ENCODE measurements around the gene DOCK9. TPM values are rescaled to one million over a fixed set of nuclear protein-coding genes. Genes with fewer than 3 reads are reported as not detected.

DOCK9 gene
- total and polyA plus RNA-seq, 2 experiments from 2014 or later: 8.5 to 57.7 TPM

DNA sequence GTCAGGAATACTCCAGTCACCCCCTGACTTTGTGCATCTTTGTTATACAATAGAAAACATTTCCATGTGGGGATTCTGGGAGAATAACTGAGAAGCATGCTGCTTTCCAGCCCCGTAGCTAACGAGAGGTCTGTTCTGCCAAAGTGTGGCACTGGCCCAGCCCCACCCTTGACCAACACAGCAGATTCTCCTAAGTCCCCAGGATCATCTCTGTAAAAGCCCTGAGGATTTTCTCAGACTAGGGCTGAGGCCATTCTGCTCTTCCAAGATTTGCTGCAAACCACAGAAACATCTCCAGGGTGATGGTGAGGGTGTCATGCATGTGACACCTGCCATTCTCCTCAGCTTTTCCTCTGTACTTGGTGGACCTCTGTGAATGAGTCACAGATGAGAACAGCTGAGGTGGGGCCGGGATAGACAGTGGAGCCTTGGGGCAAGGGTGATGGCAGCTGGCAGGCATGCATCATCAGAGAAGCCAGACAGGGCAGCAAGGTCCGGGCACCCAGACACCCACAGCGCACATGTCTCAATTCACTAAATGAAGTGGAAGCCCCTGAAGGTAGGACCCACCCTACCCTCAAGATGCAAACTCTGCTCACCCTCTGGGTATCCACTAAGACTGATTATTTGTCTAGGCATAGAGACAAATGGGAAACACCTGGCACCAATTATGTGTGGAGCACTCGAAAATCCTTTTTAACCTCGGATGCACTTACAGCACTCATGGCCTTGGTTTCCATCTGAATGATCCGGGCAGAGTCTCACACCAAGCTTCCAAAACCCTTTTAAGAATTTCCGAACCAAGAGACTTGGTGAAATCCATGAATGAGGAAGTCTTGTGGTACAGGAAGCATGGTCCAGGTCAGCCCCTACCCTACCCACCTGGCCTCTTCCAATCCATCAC, 20.1 kb upstream of the DOCK9 start:
- H3K27me3 ChIP-seq (ENCODE audit: insufficient read depth): no peaks in the 10 kb centered on the region
- 0 out of 2 replicates have a peak, but pooled peaks cover 6% of the 10 kb centered on the region for H3K9me2 ChIP-seq (ENCODE audit: insufficient read depth)
- H3K27ac ChIP-seq (ENCODE audit: low read depth): no peak overlapping the region
- no peaks in the 10 kb centered on the region for H3F3A ChIP-seq (replicated peaks; ENCODE audit: low read depth)
- no peak overlapping the region for H2AFZ ChIP-seq
- no peaks in the 10 kb centered on the region for H3K9me3 Mint-ChIP-seq
- DNase-seq (ENCODE audit: low spot score) (no peak), ATAC-seq (no peak)
- H3K4me2 ChIP-seq: no peak overlapping the region
- no peak overlapping the region for H3K4me3 ChIP-seq
- peaks cover 41% of the 10 kb centered on the region for H3K4me1 Mint-ChIP-seq
- no peaks in the 10 kb centered on the region for H3K79me2 ChIP-seq (replicated peaks; ENCODE audit: insufficient read depth)
- no peaks in the 10 kb centered on the region for H4K20me1 ChIP-seq (replicated peaks; ENCODE audit: insufficient read depth)
- H3K36me3 Mint-ChIP-seq (ENCODE audit: low read depth): no peaks in the 10 kb centered on the region
- H3K4me3 Mint-ChIP-seq: no peak overlapping the region
- H3K27me3 Mint-ChIP-seq (ENCODE audit: insufficient read depth, low read depth, poor library complexity): no peaks in the 10 kb centered on the region
- no peak overlapping the region for H3K27ac Mint-ChIP-seq
- H3K4me1 ChIP-seq (ENCODE audit: insufficient read depth): peaks cover 38% of the 10 kb centered on the region
- TF ChIP-seq ZNF114 (CRISPR knock-in tag; IDR thresholded peaks at IDR 0.05) (no peak), POLR2AphosphoS5 (IDR thresholded peaks at IDR 0.05; ENCODE audit: low read depth) (no peak), REST (IDR thresholded peaks at IDR 0.05; ENCODE audit: unreplicated experiment) (no peak), STAT1 (IDR thresholded peaks at IDR 0.05; ENCODE audit: unreplicated experiment) (no peak), EZH2 (IDR thresholded peaks at IDR 0.05; ENCODE audit: low read depth, unreplicated experiment) (no peak), NANOG (IDR thresholded peaks at IDR 0.05; ENCODE audit: borderline replicate concordance) (no peak), CREB1 (CRISPR knock-in tag; IDR thresholded peaks at IDR 0.05; ENCODE audit: low read depth) (no peak), JUNB (IDR thresholded peaks at IDR 0.05; ENCODE audit: unreplicated experiment) (no peak), ZNF331 (CRISPR knock-in tag; IDR thresholded peaks at IDR 0.05; ENCODE audit: low read depth) (no peak)
- TF ChIP-seq, protein P1, sequence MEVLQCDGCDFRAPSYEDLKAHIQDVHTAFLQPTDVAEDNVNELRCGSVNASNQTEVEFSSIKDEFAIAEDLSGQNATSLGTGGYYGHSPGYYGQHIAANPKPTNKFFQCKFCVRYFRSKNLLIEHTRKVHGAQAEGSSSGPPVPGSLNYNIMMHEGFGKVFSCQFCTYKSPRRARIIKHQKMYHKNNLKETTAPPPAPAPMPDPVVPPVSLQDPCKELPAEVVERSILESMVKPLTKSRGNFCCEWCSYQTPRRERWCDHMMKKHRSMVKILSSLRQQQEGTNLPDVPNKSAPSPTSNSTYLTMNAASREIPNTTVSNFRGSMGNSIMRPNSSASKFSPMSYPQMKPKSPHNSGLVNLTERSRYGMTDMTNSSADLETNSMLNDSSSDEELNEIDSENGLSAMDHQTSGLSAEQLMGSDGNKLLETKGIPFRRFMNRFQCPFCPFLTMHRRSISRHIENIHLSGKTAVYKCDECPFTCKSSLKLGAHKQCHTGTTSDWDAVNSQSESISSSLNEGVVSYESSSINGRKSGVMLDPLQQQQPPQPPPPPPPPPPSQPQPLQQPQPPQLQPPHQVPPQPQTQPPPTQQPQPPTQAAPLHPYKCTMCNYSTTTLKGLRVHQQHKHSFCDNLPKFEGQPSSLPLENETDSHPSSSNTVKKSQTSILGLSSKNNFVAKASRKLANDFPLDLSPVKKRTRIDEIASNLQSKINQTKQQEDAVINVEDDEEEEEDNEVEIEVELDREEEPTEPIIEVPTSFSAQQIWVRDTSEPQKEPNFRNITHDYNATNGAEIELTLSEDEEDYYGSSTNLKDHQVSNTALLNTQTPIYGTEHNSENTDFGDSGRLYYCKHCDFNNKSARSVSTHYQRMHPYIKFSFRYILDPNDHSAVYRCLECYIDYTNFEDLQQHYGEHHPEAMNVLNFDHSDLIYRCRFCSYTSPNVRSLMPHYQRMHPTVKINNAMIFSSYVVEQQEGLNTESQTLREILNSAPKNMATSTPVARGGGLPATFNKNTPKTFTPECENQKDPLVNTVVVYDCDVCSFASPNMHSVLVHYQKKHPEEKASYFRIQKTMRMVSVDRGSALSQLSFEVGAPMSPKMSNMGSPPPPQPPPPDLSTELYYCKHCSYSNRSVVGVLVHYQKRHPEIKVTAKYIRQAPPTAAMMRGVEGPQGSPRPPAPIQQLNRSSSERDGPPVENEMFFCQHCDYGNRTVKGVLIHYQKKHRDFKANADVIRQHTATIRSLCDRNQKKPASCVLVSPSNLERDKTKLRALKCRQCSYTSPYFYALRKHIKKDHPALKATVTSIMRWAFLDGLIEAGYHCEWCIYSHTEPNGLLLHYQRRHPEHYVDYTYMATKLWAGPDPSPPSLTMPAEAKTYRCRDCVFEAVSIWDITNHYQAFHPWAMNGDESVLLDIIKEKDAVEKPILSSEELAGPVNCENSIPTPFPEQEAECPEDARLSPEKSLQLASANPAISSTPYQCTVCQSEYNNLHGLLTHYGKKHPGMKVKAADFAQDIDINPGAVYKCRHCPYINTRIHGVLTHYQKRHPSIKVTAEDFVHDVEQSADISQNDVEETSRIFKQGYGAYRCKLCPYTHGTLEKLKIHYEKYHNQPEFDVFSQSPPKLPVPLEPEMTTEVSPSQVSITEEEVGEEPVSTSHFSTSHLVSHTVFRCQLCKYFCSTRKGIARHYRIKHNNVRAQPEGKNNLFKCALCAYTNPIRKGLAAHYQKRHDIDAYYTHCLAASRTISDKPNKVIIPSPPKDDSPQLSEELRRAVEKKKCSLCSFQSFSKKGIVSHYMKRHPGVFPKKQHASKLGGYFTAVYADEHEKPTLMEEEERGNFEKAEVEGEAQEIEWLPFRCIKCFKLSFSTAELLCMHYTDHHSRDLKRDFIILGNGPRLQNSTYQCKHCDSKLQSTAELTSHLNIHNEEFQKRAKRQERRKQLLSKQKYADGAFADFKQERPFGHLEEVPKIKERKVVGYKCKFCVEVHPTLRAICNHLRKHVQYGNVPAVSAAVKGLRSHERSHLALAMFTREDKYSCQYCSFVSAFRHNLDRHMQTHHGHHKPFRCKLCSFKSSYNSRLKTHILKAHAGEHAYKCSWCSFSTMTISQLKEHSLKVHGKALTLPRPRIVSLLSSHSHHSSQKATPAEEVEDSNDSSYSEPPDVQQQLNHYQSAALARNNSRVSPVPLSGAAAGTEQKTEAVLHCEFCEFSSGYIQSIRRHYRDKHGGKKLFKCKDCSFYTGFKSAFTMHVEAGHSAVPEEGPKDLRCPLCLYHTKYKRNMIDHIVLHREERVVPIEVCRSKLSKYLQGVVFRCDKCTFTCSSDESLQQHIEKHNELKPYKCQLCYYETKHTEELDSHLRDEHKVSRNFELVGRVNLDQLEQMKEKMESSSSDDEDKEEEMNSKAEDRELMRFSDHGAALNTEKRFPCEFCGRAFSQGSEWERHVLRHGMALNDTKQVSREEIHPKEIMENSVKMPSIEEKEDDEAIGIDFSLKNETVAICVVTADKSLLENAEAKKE (CRISPR knock-in tag; IDR thresholded peaks at IDR 0.05): no peak
- no peaks in the 10 kb centered on the region for H3K36me3 ChIP-seq (ENCODE audit: insufficient read depth)
